CD4-positive, alpha-beta T cell treated with Interleukin-15 for 1 hour (primary cell): ENCODE results near the gene ADIPOR1.
"Not testable (repeated sequence)": the region's sequence is repeated elsewhere in the genome, so short reads cannot be mapped to it uniquely, and the experiment has no call there.

Experiments
- DNase-seq: peaks from one replicate; pipeline ENCODE4 v3.0.0-alpha.2; 2020

The ADIPOR1 gene

DNA sequence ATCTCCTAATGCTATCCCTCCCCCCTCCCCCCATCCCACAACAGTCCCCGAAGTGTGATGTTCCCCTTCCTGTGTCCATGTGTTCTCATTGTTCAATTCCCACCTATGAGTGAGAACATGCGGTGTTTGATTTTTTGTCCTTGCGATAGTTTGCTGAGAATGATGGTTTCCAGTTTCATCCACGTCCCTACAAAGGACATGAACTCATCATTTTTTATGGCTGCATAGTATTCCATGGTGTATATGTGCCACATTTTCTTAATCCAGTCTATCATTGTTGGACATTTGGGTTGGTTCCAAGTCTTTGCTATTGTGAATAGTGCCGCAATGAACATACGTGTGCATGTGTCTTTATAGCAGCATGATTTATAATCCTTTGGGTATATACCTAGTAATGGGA is 21.7 kb downstream of the ADIPOR1 start:
- DNase-seq, result not testable (repeated sequence)

DNA sequence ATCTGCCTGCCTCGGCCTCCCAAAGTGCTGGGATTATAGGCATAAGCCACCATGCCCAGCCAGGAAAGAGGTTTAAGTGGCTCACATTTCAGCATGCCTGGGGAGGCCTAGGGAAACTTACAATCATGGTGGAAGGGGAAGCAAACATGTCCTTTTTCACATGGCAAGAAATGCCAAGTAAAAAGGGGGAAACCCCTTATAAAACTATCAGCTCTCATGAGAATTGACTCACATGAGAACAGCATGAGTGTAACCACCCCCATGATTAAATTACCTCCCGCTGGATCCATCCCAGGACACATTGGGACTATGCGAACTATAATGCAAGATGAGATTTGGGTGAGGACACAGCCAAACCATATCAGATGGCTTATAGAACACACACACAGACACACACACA is 22.3 kb downstream of the ADIPOR1 start:
- DNase-seq, result no peak

DNA sequence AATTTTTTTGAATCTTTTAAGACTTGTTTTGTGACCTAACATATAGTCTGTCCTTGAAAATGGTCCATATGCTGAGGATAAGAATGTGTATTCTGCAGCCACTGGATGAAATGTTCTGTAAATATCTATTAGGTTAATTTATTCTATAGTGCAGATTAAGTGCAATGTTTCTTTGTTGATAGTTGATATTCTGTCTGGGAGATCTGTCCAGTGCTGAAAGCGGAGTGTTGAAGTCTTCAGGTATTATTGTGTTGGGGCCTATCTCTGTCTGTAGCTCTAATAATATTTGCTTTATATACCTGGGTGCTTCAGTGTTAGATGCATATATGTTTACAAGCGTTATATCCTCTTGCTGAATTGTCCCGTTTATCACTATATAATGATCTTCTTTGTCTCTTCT is 23.4 kb downstream of the ADIPOR1 start:
- no peak for DNase-seq

DNA sequence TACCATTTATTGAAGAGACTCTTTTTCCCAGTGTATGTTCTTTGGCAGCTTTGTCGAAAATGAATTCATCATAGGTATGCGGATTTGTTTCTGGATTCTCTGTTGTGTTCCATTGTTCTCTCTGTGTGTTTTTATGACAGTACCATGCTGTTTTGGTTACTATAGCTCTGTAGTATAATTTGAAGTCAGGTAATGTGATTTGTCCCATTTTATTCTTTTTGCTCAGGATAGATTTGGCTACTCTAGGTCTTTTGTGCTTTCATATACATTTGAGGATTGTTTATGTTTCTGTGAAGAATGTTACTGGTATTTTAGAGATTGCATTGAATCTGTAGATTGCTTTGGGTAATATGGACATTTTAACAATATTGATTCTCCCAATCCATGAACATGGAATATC is 25.6 kb downstream of the ADIPOR1 start:
- no peak for DNase-seq

GRCh38 chr1:202926581-202927491 is 31.3 kb downstream of the ADIPOR1 start, which contains the start of gene KLHL12:
KLHL12 (minus strand) TSS chr1:202927234; CDS start chr1:202925162, 2,072 bp downstream.
- DNase-seq, result peak; percentile 94

DNA sequence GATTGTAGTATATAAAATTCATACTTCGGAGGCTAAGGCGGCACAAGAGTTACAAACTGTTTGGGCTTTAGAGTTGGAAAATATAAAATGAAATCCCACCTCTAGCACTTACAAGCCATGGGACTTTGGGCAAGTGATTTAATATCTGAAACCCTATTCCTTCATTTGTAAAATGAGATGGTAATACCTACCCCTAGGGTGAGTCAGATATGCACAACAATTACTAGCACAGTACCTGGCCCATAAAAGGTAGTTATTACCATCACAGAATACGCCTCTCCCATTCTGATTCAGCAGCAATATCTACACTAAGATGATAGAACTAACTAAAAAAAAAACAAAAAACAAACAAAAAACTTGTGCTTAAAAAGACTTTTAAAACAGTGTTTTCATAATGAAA is 34.6 kb downstream of the ADIPOR1 start:
- no peak for DNase-seq

GRCh38 chr1:202919615-202920014 is 38.5 kb downstream of the ADIPOR1 start:
- DNase-seq, result no peak

GRCh38 chr1:202915146-202915545 is 43.0 kb downstream of the ADIPOR1 start:
- no peak for DNase-seq

DNA sequence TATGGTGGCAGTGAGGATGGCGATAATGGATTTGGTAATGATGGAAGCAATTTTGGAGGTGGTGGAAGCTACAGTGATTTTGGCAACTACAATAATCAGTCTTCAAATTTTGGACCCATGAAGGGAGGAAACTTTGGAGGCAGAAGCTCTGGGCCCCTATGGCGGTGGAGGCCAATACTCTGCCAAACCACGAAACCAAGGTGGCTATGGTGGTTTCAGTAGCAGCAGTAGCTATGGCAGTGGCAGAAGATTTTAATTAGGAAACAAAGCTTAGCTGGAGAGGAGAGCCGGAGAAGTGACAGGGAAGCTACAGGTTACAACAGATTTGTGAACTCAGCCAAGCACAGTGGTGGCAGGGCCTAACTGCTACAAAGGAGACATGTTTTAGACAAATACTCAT is 45.6 kb downstream of the ADIPOR1 start:
- not testable (repeated sequence) for DNase-seq

DNA sequence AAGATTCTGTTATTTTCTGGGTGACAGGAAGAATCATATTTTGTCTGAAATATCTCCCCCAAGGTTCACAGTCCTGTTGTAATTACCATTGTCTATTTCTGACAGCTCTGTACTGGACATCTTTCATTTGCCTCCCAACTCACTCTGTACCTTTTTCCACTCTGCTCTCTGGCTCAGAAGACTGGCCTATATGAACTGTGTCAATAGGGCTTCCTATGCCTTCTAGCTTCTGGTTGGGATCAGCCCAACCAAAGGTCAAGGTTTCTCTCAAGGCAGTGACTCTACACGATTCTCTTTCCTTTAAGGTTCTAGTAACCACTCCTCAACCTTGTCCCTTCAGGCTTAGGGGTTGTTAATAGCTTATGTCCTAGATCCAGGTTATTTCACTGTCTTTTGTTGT is 48.6 kb downstream of the ADIPOR1 start:
- DNase-seq, result no peak

DNA sequence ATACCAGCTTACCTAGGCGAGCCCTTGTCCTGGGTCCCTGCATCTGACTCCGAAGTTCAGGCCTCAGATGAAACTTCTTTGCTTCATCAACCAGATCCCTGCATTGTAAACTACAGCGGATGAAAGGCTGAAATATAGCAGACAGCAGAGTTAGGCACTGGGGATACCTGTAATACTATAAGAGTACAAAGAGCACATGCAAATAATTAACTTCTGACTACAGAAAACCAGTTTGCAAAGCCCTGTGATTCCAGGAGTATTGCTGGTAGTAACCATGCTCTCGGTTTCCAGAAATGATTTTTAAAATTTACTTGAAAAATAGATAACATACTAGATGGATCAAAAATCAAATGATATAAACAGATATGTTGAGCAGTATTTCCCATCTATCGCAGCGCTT is 49.1 kb downstream of the ADIPOR1 start:
- no peak for DNase-seq

GRCh38 chr1:202905331-202905730 is 52.8 kb downstream of the ADIPOR1 start:
- no peak for DNase-seq

DNA sequence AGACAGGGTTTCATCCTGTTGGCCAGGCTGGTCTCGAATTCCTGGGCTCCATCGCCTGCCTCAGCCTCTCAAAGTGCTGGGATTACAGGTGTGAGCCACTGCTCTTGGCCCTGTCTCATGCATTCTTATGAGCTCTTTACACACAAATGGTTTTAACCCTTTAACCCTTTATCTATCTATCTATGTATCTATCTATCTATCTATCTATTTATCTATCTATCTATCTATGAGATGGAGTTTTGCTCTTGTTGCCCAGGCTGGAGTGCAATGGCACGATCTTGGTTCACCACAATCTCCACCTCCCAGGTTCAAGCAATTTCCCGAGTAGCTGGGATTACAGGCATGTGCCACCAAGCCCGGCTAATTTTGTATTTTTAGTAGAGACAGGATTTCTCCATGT is 54.3 kb downstream of the ADIPOR1 start:
- DNase-seq, result not testable (repeated sequence)

DNA sequence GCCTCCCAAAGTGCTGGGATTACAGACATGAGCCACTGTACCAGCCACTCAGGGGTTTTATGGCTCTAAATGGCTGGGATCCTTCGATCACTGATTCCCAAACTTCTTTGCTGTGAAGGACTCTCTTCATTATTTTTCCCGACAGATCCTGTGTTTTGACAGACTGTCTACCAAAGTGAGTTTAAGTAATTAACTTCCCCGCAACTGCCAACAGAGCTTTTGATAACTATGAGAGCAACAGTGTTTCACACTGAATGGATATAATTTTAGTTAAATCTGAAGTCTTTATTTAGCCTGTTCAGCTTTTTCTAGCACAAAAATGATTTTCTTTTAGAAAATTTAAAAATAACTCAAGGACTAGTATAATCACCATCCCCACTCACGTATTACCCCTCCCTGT is 56.6 kb downstream of the ADIPOR1 start:
- DNase-seq, result no peak

GRCh38 chr1:202892501-202892900 is 65.6 kb downstream of the ADIPOR1 start:
- DNase-seq, result no peak
